Kidney (tissue), 14 donors: Measurements from ENCODE around the gene LRTM1. TPM values are rescaled to one million over a fixed set of nuclear protein-coding genes. Genes with fewer than 3 reads are reported as not detected.

Experiments used
- DNase-seq, 5 donors: peaks; one replicate each; pipeline ENCODE4 v3.0.0-alpha.2; 2013 to 2020
- FAIRE-seq: peaks from 2 replicates; lab custom pipeline; 2012; peaks lifted over from hg19 to GRCh38; lab: Jason Lieb, UNC
- H3K27ac ChIP-seq, 2 donors: one replicate each; pipeline ENCODE4 v1.7.0; 2013; ENCODE audit warnings: low read depth in 2 of 2, low read length in 2 of 2, inconsistent platforms in 1 of 2
- H3K27me3 ChIP-seq: one replicate; pipeline ENCODE4 v1.7.1; 2013; ENCODE audit warnings: low read length, inconsistent platforms; ENCODE audit not compliant: control insufficient read depth, insufficient read depth
- H3K36me3 ChIP-seq, 3 donors: one replicate each; pipeline versions ENCODE4 v1.7.0 to v1.7.1; 2013; ENCODE audit warnings: low read length in 3 of 3, control low read depth in 1 of 3, inconsistent platforms in 1 of 3; ENCODE audit not compliant: insufficient read depth in 3 of 3, control insufficient read depth in 2 of 3
- H3K4me1 ChIP-seq, 3 donors: one replicate each; pipeline versions ENCODE4 v1.7.0 to v1.7.1; 2013; ENCODE audit warnings: low read length in 3 of 3, inconsistent platforms in 1 of 3, low read depth in 1 of 3; ENCODE audit not compliant: control insufficient read depth in 2 of 3, insufficient read depth in 2 of 3
- H3K4me3 ChIP-seq, 3 donors: one replicate each; pipeline versions ENCODE4 v1.7.0 to v1.8.1; 2013; ENCODE audit warnings: low read length in 3 of 3, control low read depth in 1 of 3, inconsistent platforms in 1 of 3
- H3K9ac ChIP-seq, 3 donors: one replicate each; pipeline versions ENCODE4 v1.7.0 to v1.7.1; 2013; ENCODE audit warnings: low read length in 3 of 3, control low read depth in 1 of 3, inconsistent platforms in 1 of 3
- H3K9me3 ChIP-seq, 3 donors: one replicate each; pipeline versions ENCODE4 v1.7.0 to v1.7.1; 2013; ENCODE audit warnings: low read length in 3 of 3, control low read depth in 1 of 3, inconsistent platforms in 1 of 3; ENCODE audit not compliant: control insufficient read depth in 2 of 3, insufficient read depth in 1 of 3
- CTCF ChIP-seq: IDR thresholded peaks from 3 replicates; pipeline ENCODE4 v1.5.1; 2012; ENCODE audit warnings: mild to moderate bottlenecking, moderate library complexity, borderline replicate concordance; ENCODE audit not compliant: insufficient read depth; ENCODE audit errors: extremely low read depth
- intact Hi-C: fragments of 100-400 bp; cut with DNase I; formaldehyde crosslinking; loops from one replicate; pipeline ENCODE4 v1.11.1; 2022
- polyA plus RNA-seq: library from polyadenylated mRNA; stranded (reverse); fragments of 350-450 nt; fragmentation: Illumina TruSeq; extraction: RNeasy Lipid Tissue Mini Kit (QIAGEN cat#74804); gene quantifications from one replicate; pipeline ENCODE4 v1.2.3, GENCODE V29; 2014; ENCODE audit warnings: low read depth, low replicate concordance; ENCODE audit not compliant: insufficient read depth
- total RNA-seq: library from RNA; stranded (reverse); fragmentation: NEBNext Ultra II Directional; extraction: Animal tissue kit (Norgen Biotek cat#: 25700); gene quantifications from one replicate; pipeline ENCODE4 v1.2.1, GENCODE V29; 2021
- donor health status: control.
- donor health status: control.
- donor health status: control.
- donor health status: control.
- donor health status: control.
- donor health status: DM: yes; HTN: yes; CAD: no.
- donor health status: Normal renal cell carcinoma (clear cell type).

Gene LRTM1
- total and polyA plus RNA-seq, 2 donors from 2014 or later, result not detected

- Histone ChIP-seq H3K4me3 (no peak overlapping the region), H3K36me3 (no peaks in the 10 kb centered on the region), H3K9me3 (no peaks in the 10 kb centered on the region), H3K9ac (no peak overlapping the region), H3K27ac (no peak overlapping the region), H3K4me1 (no peaks in the 10 kb centered on the region), H3K27me3 (no peaks in the 10 kb centered on the region)
- DNase-seq (no peak), FAIRE-seq (no peak)
- TF ChIP-seq CTCF, result no peak
- intact Hi-C loops, result no loop called here
Measured at GRCh38 chr3:54873059-54874010, 54.5 kb downstream of the LRTM1 start.

GRCh38 chr3:54871867-54872266 is 56.0 kb downstream of the LRTM1 start:
- H3K9me3 ChIP-seq, result no peaks in the 10 kb centered on the region
- H3K4me1 ChIP-seq, result no peaks in the 10 kb centered on the region
- no peaks in the 10 kb centered on the region for H3K36me3 ChIP-seq
- intact Hi-C loops, result no loop called here
- no peak for TF ChIP-seq CTCF
- no peak overlapping the region for H3K27ac ChIP-seq
- no peak overlapping the region for H3K4me3 ChIP-seq
- no peak for FAIRE-seq
- DNase-seq, result no peak
- no peaks in the 10 kb centered on the region for H3K27me3 ChIP-seq
- H3K9ac ChIP-seq, result no peak overlapping the region

- Histone ChIP-seq H3K36me3 (no peaks in the 10 kb centered on the region), H3K9me3 (no peaks in the 10 kb centered on the region), H3K4me1 (no peaks in the 10 kb centered on the region), H3K9ac (no peak overlapping the region), H3K27me3 (no peaks in the 10 kb centered on the region), H3K4me3 (no peak overlapping the region), H3K27ac (no peak overlapping the region)
- DNase-seq (peak in 3 of 5 donors; percentile 46 to 89 (median 76)), FAIRE-seq (no peak)
- intact Hi-C loops, result no loop called here
- peak; percentile 49 for TF ChIP-seq CTCF
Measured at GRCh38 chr3:54870423-54870822, 57.4 kb downstream of the LRTM1 start.
